K562 (cell line): Measurements from ENCODE around the gene ZNF385C. TPM values are rescaled to one million over a fixed set of nuclear protein-coding genes. Genes with fewer than 3 reads are reported as not detected.

ENCODE experiments used
- ATAC-seq: fragments of 200-7000 bp; cut with Tn5 transposase; 3 replicates; pipeline ENCODE4 v1.9.1; 2020; ENCODE audit warnings: moderate library complexity
- BruUV-seq: library from RNA; stranded (reverse); fragments of 400-500 nt; replicated peaks from 2 replicates; lab custom pipeline; 2021; lab: Mats Ljungman, UMichigan
- CTCF ChIA-PET: fragments of 300-600 bp; formaldehyde crosslinking; extraction: SDS; loops from one replicate; lab custom pipeline; 2021; ENCODE audit warnings: low intra/inter-chr PET ratio; lab: Yijun Ruan, JAX
- POLR2A ChIA-PET: fragments of 300-600, 350-650 bp; sonication (Branson Sonifier 250); formaldehyde crosslinking; extraction: SDS; loops from one replicate; lab custom pipeline; 2021; ENCODE audit warnings: antibody characterized with exemption, inconsistent platforms; lab: Yijun Ruan, JAX
- DNase-seq, 4 experiments: peaks; one replicate each; pipeline versions ENCODE4 v3.0.0 to v3.0.0-alpha.2; 2011 to 2018; ENCODE audit warnings: low spot score in 3 of 4, mixed read lengths in 3 of 4; ENCODE audit errors: extremely low read depth in 1 of 4
- FAIRE-seq: peaks from 2 replicates; lab custom pipeline; 2011; peaks lifted over from hg19 to GRCh38; lab: Jason Lieb, UNC
- H2AFZ ChIP-seq: 2 replicates; pipeline ENCODE4 v1.6.0; 2011; ENCODE audit warnings: low read depth, low read length, control low read depth, inconsistent platforms
- H3K27ac ChIP-seq: fragments of 200-600 bp; 3 replicates; pipeline ENCODE4 v1.8.0; 2011; ENCODE audit warnings: low read depth, mild to moderate bottlenecking, control low read depth, inconsistent platforms, low read length, moderate library complexity, mixed read lengths; ENCODE audit errors: extremely low read depth
- H3K27me3 ChIP-seq, 2 experiments: fragments of 300-600 bp in 1 of 2; 2 replicates in 1 of 2; 3 replicates in 1 of 2; pipeline versions ENCODE4 v1.6.0 to v1.8.0; 2011; ENCODE audit warnings: inconsistent platforms in 2 of 2, low read length in 2 of 2, mild to moderate bottlenecking in 1 of 2, mixed read lengths in 1 of 2, moderate library complexity in 1 of 2; ENCODE audit not compliant: control insufficient read depth in 2 of 2, insufficient read depth in 2 of 2
- H3K36me3 ChIP-seq: fragments of 300-600 bp; 3 replicates; pipeline ENCODE4 v1.8.0; 2011; ENCODE audit warnings: mild to moderate bottlenecking, low read length, inconsistent platforms; ENCODE audit not compliant: control insufficient read depth, insufficient read depth
- H3K4me1 ChIP-seq, 2 experiments: fragments of 200-600 bp in 1 of 2; replicated peaks in 1 of 2; 2 replicates in 1 of 2; 3 replicates in 1 of 2; pipeline versions ENCODE4 v1.5.1 to v1.8.0; 2011; ENCODE audit warnings: inconsistent platforms in 2 of 2, low read length in 2 of 2, mild to moderate bottlenecking in 1 of 2, mixed read lengths in 1 of 2, moderate library complexity in 1 of 2; ENCODE audit not compliant: control insufficient read depth in 2 of 2, insufficient read depth in 2 of 2
- H3K4me2 ChIP-seq: 2 replicates; pipeline ENCODE4 v1.6.1; 2011; ENCODE audit warnings: low read length, control low read depth, inconsistent platforms, mixed read lengths; ENCODE audit not compliant: insufficient read depth
- H3K4me3 ChIP-seq: fragments of 200-600 bp; sonication (generic), shearing (Covaris generic); 2 replicates; pipeline ENCODE4 v1.5.1; 2016; ENCODE audit warnings: control low read depth, inconsistent platforms
- H3K79me2 ChIP-seq: fragments of 200-600 bp; 3 replicates; pipeline ENCODE4 v1.8.0; 2011; ENCODE audit warnings: low read length, inconsistent platforms; ENCODE audit not compliant: control insufficient read depth, insufficient read depth
- H3K9ac ChIP-seq, 2 experiments: 2 replicates each; pipeline versions ENCODE4 v1.6.0 to v1.6.1; 2011; ENCODE audit warnings: low read depth in 2 of 2, low read length in 2 of 2, control low read depth in 1 of 2, inconsistent platforms in 1 of 2, mild to moderate bottlenecking in 1 of 2, mixed read lengths in 1 of 2; ENCODE audit not compliant: insufficient read depth in 1 of 2
- H3K9me1 ChIP-seq: one replicate; pipeline ENCODE4 v1.6.0; 2011; ENCODE audit warnings: inconsistent platforms, mild to moderate bottlenecking, low read length, moderate library complexity; ENCODE audit not compliant: control insufficient read depth, insufficient read depth
- H3K9me3 ChIP-seq: replicated peaks from 2 replicates; pipeline ENCODE4 v1.5.1; 2011; ENCODE audit warnings: low read depth, low read length, inconsistent platforms; ENCODE audit not compliant: control insufficient read depth, insufficient read depth
- H4K20me1 ChIP-seq: replicated peaks from 2 replicates; pipeline ENCODE4 v1.6.1; 2011; ENCODE audit warnings: low read length, inconsistent platforms, mixed read lengths; ENCODE audit not compliant: control insufficient read depth, insufficient read depth
- DDX20 ChIP-seq: fragments of 450-650 bp; IDR thresholded peaks from 2 replicates; pipeline ENCODE4 v1.6.1; 2016; ENCODE audit warnings: missing genetic modification characterization, low read depth, mild to moderate bottlenecking, missing compliant biosample characterization, moderate library complexity
- E2F8 ChIP-seq: fragments of 450-650 bp; IDR thresholded peaks from 2 replicates; pipeline ENCODE4 v1.7.1; 2018; ENCODE audit warnings: mild to moderate bottlenecking, low read depth; ENCODE audit not compliant: partially characterized antibody
- ESRRA ChIP-seq: fragments of 450-650 bp; IDR thresholded peaks from 2 replicates; pipeline ENCODE4 v1.6.1; 2014; ENCODE audit warnings: low read depth, mild to moderate bottlenecking, moderate library complexity, borderline replicate concordance
- GATAD2A ChIP-seq: fragments of 450-650 bp; IDR thresholded peaks from 2 replicates; pipeline ENCODE4 v1.6.1; 2017
- GTF2E2 ChIP-seq: fragments of 200-800 bp; sonication (Bioruptor generic); IDR thresholded peaks from 2 replicates; pipeline ENCODE4 v1.6.1; 2016; ENCODE audit warnings: missing genetic modification characterization, missing compliant biosample characterization
- MLLT1 ChIP-seq, 2 experiments: fragments of 450-650 bp; IDR thresholded peaks; 2 replicates each; pipeline ENCODE4 v1.6.1; 2016
- PHF21A ChIP-seq: fragments of 450-650 bp; IDR thresholded peaks from 2 replicates; pipeline ENCODE4 v1.6.1; 2017; ENCODE audit warnings: low read depth, borderline replicate concordance
- TAF1 ChIP-seq: IDR thresholded peaks from 2 replicates; pipeline ENCODE4 v1.6.1; 2011; ENCODE audit warnings: mild to moderate bottlenecking, low read length, moderate library complexity; ENCODE audit not compliant: insufficient read depth, control insufficient read depth, severe bottlenecking; ENCODE audit errors: extremely low read depth
- ZNF134 ChIP-seq: fragments of 250-450 bp; sonication (Bioruptor Pico); conservative IDR thresholded peaks from 2 replicates; pipeline ENCODE4 v1.4.0; 2020
- ZNF644 ChIP-seq: fragments of 200-800 bp; sonication (Bioruptor generic); IDR thresholded peaks from 2 replicates; pipeline ENCODE4 v1.6.1; 2016; ENCODE audit warnings: low read depth, missing genetic modification characterization, missing compliant biosample characterization
- WGBS: fragments of 100-300 bp; shearing (Covaris generic); methylation state at CpG from one replicate; pipeline ENCODE4 v1.1.6; 2016; ENCODE audit warnings: low coverage, mixed read lengths; ENCODE audit not compliant: insufficient coverage; ENCODE audit errors: missing lambda C conversion rate; 5-methylcytosine and 5-hydroxymethylcytosine counted together
- in situ Hi-C: fragments of 300-500 bp; cut with MboI; formaldehyde crosslinking; loops from 4 replicates; pipeline ENCODE4 v1.15.0; 2018; ENCODE audit warnings: inconsistent platforms, mixed read lengths
- intact Hi-C: fragments of 100-400 bp; cut with micrococcal nuclease; formaldehyde crosslinking; loops from 2 replicates; pipeline ENCODE4 v1.14.2; 2022
- polyA plus RNA-seq, 8 experiments: library from polyadenylated mRNA; depleted of rRNA in 4 of 8; stranded (reverse) in 5 of 8; unstranded in 3 of 8; fragments of >200 nt; fragmentation: Nextera tagmentation in 2 of 8; fragmentation: Illumina TruSeq in 1 of 8; extraction: Ambion mirVana in 2 of 8; extraction: Trizol in 1 of 8; gene quantifications; 2 replicates each; pipeline versions ENCODE4 v1.2.1 to v1.2.3, GENCODE V29; 2011 to 2014; ENCODE audit warnings: inconsistent platforms in 1 of 8, missing spikeins in 1 of 8
- total RNA-seq, 7 experiments: library from RNA; depleted of rRNA in 6 of 7; stranded (reverse); fragments of >200 nt in 6 of 7; fragmentation: Illumina TruSeq in 2 of 7; extraction: Trizol in 2 of 7; gene quantifications; 2 replicates each; pipeline versions ENCODE4 v1.2.1 to v1.2.3, GENCODE V29; 2011 to 2021; ENCODE audit warnings: low replicate concordance in 1 of 7
- TF ChIP-seq, protein P1 (sequence below): sonication (generic); formaldehyde crosslinking; IDR thresholded peaks from 2 replicates; pipeline ENCODE4 v1.8.0; 2022; ENCODE audit warnings: mild to moderate bottlenecking, missing genetic modification reagents, borderline replicate concordance

Gene ZNF385C
- total and polyA plus RNA-seq, 9 of the 15 experiments (the other 6 are each of a cell fraction or from before 2014, with no cell fraction given) = 0.03 to 0.35 (median 0.18) TPM; not detected in 1

DNA sequence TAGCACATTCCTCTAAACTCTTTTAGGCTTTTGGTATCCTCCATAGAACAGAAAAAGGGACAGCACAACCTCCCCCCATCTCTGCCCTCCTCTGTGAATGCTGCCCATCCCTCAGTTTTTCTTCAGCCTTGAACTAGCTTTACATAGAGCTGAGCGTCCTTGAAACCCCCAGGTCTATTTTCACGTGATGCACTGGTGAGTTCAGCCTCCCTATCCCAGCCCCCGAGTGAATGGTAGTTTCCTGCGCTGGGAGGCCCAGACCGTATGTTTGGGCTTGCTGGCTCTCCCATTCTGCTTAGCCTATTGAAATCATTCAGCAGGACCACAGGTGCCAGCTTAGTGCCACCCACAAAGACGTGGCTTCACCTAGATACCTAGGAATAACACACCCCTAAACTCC lies 22.5 kb downstream of the ZNF385C start:
- ATAC-seq (no peak), DNase-seq (no peak), FAIRE-seq (no peak)
- ChIA-PET POLR2A (no interaction called here), CTCF (interaction anchor here (0.6 kb wide), 1 partner anchor 14 kb away, joined by 3 read pairs; no protein-coding TSS in a partner anchor)
- peaks cover 8 to 32% of the 10 kb centered on the region in 2 experiments; a peak in 4 of 5 replicates for H3K27me3 ChIP-seq
- no peak overlapping the region for H3K4me3 ChIP-seq
- BruUV-seq = no TSS peak
- no peak overlapping the region for H3K9ac ChIP-seq
- in situ Hi-C loops = no loop called here
- H3K4me2 ChIP-seq = no peak overlapping the region
- TF ChIP-seq, protein P1, sequence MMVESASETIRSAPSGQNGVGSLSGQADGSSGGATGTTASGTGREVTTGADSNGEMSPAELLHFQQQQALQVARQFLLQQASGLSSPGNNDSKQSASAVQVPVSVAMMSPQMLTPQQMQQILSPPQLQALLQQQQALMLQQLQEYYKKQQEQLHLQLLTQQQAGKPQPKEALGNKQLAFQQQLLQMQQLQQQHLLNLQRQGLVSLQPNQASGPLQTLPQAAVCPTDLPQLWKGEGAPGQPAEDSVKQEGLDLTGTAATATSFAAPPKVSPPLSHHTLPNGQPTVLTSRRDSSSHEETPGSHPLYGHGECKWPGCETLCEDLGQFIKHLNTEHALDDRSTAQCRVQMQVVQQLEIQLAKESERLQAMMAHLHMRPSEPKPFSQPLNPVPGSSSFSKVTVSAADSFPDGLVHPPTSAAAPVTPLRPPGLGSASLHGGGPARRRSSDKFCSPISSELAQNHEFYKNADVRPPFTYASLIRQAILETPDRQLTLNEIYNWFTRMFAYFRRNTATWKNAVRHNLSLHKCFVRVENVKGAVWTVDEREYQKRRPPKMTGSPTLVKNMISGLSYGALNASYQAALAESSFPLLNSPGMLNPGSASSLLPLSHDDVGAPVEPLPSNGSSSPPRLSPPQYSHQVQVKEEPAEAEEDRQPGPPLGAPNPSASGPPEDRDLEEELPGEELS (CRISPR knock-in tag) = no peak
- TF ChIP-seq TAF1 (no peak), GATAD2A (no peak), E2F8 (no peak), DDX20 (tag) (no peak), MLLT1 (IDR thresholded peaks at IDR 0.05) (no peak), GTF2E2 (no peak), ESRRA (no peak), ZNF134 (no peak), PHF21A (no peak), ZNF644 (no peak)
- no peak overlapping the region for H2AFZ ChIP-seq
- H3K27ac ChIP-seq = no peak overlapping the region
- peaks cover 15 to 22% of the 10 kb centered on the region in 2 experiments for H3K4me1 ChIP-seq
- peaks cover 4% of the 10 kb centered on the region; the same call in 1 of the 2 replicates for H4K20me1 ChIP-seq
- H3K79me2 ChIP-seq = no peaks in the 10 kb centered on the region
- H3K9me1 ChIP-seq = no peaks in the 10 kb centered on the region
- WGBS = 44% methylated on average over 6 of the region's 6 CpGs
- no peaks in the 10 kb centered on the region for H3K9me3 ChIP-seq
- H3K36me3 ChIP-seq = no peaks in the 10 kb centered on the region
- intact Hi-C loops = no loop called here
